ENCODE measurements around the gene SPOCD1.

The SPOCD1 gene

DNA sequence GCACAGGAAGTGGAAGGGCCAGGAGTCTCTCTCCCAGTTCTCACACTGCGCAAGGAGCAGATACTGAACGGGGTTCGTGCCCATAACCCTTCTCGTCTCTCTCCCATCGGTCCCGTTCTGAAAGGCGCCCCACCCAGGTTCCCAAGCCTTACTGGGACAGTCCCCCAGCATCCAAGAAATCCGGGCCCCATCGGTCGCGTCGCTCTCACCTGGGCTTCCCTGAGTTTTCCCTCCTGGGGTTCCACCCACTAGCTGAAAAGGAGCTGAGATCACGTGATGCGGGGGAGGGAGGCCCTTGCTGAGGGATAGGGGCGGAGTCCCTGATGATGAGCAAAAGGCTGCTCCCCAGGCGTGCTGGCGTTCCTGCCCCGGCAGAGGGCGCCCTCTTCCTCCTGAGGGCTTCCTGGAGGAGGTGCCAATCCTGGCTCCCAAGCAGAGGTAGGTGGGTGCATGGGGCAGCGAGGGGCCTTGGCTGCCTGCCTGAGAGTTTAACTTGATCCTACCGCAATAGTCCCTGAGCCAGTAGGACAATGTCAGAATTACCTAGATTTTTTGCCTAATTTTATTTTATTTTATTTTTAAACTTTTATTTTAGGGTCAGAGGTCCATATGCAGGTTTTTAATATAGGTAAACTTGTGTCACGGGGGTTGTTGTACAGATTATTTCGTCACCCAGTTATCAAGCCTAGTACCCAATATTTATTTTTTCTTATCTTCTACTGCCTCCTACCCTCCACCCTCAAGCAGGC is at the start of gene SPOCD1:
TSS of gene SPOCD1 (minus strand) at position 271 of the 749 bp plus-strand sequence. CDS start 689 bp downstream, outside the sequence.
- peak; percentile 59 to 60 for DNase-seq

DNA sequence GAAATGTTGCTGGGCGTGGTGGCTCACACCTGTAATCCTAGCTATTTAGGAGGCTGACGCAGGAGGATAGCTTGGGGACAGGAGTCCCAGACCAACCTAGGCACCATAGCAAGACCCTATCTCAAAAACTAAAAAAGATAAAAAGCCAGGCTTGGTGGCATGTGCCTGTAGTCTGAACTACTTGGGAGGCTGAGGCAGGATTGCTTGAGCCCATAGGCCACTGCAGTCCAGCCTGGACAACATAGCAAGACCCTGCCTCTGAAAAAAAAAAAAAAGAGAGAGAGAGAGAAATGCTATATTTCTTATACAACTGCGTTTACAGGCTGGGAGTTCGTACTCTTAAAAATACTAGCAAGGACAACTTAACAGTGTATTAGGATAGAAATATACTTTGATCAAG is 46.2 kb upstream of the SPOCD1 start:
- DNase-seq: no peak

DNA sequence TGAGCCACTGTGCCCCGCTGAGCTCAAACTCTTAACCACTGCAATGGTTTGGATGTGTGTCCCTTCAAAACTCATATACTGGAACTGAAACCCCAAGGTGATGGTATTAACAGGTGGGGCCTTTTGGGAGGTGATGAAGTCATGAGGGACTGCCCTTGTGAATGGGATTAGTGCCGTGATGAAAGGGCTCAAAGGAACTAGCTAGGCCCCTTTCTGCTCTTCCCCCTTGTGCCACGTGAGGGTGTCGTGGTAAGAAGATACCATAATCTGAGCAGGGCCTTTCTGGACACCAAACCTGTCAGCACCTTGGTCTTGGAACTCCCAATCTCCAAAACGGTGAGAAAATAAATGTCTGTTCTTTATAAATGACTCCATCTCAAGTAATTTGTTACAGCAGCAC is 45.5 kb upstream of the SPOCD1 start:
- DNase-seq: no peak

DNA sequence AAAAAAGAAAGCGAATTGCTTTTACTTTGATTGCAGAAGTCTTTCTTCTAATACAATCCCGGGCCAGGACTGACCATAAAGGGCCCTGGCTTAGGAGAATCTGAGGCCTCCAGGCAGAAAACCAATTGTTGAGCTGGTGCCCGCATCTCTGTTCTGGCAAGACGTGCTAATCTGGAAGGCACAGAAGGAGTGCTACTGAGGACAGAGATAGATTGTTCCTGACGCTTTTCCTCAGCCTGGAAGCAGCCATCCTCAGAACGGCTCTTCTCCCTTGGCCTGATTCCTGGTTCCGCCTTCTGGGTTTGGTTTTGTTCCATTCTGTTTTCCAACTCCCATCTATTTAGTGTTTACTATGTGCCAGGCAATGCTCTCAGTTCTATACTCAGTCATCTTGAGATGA is 44.8 kb upstream of the SPOCD1 start:
- DNase-seq: no peak

DNA sequence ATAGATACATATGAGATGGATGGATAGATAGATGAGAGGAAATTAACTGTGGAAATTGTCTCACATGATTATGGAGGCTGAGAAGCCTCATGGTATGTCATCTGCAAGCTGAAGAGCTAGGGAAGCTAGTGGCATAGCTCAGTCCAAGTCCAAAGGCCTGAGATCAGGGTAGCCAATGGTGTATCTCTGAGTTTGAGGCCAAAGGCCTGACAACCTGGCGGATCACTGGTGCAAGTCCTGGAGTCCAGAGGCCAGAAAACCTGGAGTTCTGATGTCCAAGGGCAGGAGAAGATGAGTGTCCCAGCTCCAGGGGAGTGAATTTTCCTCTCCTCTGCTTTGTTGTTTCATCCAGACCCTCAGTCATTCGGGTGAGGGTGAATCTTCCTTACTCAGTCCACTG is 43.9 kb upstream of the SPOCD1 start:
- DNase-seq: no peak

DNA sequence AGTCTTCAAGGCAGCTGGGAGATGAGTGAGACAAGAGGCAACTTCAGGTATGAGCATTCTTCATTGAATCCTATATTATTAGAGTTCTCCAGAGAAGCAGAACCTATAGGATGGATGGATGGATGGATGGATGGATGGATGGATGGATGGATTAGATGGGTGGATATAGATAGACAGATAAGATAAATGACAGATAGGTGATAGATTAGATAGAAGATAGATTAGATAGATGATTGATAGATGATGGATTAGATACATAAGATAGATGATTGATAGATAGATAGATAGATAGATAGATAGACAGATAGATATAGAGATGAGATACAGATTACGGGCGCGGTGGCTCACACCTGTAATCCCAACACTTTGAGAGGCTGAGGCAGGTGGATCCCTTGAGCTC is 43.2 kb upstream of the SPOCD1 start:
- no peak for DNase-seq

DNA sequence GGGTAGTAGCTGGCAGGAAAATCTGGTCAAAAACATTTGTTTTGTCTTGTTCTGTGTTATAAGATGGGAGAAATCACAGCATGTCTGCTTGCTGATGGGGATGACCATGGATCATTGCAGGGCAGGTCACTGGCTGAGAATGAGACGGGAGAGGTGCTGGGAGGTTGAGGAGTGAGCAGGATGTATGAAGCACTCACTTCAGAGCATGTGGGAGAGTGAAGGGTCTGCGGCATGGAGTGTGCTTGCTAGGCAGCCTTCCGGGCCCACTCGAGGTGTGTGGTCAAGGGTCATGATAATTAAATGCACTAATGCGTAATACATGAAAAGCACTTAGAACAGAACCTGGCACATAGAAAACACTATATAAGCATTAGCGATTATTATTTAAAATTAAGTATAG is 42.0 kb upstream of the SPOCD1 start:
- DNase-seq: no peak

DNA sequence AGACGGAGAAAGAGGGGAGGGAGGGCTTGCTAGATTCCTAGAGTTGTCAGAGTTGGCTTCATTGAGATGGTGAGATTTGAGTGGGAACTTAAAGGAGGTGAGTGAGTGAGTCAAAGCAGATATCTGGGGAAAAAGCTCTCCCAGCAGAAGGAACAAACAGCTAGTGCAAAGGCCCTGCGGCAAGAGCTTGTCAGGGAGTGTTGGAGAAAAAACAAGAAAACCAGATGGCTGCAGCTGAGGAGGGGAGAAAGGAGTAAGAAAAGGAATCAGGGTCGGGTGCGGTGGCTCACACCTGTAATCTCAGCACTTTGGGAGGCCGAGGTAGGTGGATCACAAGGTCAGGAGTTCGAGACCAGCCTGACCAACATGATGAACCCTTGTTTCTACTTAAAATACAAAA is 40.3 kb upstream of the SPOCD1 start:
- DNase-seq: no peak

DNA sequence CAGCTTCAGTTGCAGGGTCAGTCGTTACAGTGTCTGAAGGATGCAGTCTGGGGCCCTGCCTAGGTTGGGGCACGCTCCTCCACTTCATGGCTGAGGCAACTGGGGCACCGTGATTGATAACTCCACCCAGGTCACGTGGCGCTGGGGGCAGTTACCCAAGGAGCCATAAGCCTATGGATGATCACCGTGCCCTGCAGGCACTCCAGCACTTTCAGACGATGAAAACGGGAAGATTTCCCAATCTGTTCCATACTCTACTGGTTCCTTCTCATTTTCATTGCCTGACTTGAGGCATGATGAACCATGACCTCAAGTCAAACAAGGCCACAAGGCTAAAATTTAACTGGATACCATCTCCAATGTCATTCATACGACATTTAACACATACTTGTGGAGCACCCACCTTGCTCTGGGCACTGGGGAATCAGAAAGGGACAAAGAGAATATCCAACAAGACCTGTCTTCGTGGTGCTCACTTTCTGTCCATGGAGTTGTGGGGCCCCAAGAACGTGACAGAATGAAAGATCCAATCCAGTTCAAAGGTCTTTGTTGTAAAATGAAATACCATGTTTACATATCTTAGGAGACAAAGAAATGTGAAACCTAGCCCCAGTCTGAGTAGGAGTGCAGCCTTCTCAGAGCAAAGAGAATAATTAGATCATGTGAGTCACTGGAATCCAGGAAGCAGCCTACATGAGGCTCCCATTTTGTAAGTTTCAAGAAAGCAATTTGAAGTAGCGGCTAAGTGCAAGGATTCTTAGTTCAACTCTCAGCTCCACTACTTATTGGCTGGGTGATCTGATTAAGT is 39.4 kb upstream of the SPOCD1 start:
- no peak for DNase-seq

DNA sequence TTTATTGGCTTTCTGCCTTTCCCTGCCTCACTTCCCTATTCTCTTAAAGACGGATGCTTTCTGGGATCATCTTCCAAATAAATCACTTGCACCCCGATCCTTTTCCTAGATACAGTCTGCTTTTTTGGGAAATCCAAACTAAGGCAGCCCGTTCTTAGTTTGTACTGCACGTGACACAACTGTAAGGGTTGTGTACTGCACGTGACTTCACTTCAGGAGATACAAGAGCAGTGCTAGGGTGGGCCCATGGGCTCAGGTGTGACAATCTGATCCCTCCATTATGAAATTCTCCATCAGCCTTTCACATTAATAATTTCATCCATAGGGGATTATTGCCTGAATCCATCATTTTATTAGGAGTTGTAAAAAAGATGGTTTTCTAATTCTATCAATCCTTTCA is 33.8 kb upstream of the SPOCD1 start:
- DNase-seq: no peak

DNA sequence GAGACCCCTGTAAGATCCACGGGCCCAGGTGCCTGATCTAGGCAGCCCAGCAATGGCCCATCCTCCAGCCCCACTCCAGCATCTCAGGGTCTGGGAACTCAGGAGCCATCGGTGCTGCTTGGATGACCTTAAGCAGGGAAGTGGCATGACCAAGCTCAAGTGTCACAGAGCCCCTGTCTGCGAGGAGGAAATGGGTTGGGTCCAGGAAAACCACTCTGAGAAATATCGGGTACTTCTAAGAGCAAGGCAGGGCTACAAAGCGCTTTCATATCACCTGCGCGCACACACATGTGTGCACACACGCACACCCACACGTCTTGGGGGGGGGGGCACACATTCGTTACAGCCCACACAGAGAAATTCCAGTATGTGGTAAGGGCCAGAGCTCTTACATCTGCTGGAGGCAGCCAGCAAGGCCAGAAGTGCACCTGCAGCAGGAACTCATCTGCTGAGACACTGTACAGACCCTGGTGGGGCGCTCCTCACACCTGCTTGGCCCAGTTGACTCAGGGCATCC is 32.6 kb upstream of the SPOCD1 start:
- DNase-seq: no peak

DNA sequence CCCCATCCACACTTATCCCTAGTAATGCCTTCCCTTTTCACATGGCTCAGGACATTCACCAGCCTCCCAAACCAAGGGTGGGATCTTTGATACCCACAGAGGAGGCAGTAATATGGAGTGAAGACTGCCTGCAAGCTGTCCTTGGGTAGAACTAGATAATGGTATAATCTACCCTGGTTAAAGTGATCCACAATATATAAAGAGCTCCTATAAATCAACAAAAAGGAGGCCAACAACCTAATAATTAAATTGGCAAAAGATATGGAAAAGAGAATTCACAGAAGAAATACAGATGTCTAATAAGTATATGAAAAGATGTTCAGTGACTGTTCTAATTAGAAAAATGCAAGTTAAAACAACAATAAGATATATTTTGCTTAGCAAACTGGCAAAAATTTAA is 30.7 kb upstream of the SPOCD1 start:
- DNase-seq: no peak

DNA sequence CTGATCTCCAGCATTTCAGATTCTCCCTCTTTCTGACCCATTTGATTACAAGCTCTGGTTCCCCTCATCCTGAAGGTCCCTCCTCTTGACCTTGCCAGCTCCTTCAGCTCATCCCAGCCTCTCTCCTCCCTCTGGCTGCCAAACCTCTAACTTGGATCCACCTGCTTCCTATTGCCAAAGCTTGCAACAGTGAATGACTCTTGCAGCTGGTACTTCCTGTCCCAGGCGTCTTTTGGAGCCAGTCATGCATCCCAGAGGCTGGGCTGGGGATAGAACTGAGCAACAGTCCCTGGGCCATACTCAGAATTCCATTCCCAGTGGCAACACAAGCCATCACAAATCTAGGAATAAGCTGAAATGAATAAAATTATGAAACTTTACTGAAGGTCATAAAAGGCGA is 27.7 kb upstream of the SPOCD1 start:
- peak in 1 of 2 experiments; percentile 21 for DNase-seq

DNA sequence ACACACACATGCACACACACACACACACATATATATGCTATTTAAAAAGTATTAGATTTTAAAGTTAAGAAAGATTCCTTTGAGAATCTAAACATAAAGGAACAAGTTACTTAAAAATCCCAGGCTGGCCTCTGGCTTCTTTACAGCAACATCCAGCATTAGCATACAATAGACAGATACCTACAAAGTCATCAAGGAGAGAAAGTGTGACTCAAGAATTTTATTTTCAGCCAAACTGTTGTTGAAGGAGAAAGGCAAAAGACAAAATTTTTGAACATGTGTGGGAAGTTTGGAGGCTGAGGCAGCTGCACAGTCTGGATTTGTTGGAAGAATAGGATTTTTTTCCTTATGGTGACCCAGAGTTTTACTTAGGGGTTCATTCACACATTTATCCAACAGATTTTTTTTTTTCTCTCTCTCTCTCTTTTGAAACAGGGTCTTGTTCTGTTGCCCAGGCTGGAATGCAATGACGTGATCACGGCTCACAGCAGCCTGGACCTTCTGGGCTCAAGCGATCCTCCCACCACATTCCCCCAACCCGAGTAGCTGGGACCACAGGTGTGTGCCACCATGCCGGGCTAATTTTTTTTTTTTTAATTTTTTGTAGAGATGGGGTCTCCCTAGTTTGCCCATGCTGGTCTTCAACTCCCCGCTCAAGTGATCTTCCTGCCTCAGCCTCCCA is 24.0 kb upstream of the SPOCD1 start:
- no peak for DNase-seq

DNA sequence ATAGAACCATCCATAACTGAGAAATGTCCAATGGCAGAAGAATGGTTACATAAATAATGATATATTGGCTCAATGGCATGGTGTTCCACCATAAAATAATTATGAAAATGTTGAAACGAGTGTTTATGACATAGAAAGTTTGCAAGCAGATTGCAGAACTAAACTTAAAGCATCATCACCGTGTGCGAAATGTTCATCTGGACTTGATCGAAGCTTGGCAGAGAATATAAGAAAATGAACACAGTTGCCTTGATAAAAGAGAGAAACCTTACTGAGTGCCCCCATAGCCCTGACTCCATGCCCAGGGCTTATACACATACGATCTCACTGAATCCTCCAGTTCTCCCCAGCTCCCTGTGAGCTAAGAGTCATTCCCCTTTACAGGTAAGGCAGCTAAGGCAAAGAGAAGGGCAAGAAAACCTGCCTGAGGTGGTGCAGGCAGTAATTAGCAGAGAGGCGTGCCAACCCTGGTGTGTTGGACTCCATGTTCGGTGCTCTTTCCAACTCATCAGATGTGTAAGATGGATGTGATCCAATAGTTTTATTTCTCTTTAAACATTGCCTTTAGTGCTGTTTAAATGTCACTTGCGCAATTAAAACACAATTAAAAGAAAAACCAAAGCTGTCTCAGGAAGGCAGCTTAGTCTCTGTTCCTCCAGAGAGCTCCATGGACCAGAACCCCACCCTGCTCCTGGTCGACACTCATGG is 21.8 kb upstream of the SPOCD1 start:
- no peak for DNase-seq

DNA sequence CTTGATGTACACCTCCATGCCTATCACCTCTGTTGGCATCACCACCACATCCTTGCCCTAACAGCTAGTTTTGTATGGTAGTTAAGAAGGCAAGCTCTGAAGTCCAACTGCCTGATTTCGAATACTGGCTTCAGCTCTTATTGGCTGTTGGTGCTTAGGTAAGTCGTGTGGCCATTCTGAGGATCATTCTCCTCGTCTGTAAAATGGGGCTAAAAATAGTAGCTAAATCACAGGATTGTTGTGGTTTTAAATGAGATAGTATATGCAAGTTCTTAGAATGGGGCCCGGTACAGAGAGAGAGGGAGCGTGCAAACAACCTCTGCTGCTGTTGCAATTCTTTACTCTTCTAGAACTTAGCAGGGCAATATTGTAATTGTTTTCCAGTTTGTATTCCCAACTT is 20.8 kb upstream of the SPOCD1 start:
- no peak for DNase-seq

DNA sequence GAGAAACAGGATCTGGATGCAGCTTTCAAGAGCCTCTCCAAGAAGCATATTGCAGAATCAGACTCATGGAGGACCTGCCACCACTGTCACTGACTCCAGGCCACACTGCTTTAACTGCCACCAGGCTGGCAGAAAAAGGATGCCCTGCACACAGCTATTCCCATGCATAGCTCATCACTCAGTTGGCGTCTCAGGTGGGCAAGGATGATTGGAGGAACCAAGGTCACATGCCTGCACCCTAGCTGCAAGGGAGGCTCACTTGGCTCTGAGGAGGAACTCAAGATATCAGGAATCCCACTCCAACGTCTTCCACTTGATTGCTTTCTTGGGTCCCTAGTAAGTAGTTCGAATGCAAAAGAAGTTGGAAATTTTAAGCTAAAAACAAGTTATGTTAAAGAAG is 19.6 kb upstream of the SPOCD1 start:
- no peak for DNase-seq

DNA sequence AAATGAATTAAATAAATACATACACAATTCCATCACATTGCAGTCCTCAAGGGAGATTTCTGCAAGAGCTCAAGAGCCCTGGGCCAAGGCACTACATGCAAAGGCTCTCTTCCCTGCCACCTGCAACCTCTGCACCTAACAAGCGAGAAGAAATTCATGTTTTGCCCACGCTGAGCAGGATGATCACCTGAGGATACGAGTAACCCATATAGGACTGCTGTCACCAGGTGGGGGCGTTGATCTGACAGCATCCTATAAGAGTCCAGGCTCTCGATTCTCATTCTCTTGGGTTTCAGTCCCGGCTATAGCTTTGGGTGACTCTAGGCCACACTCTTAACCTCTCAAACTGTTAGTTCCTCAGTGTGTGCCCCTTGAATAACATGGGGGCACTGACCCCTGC is 18.7 kb upstream of the SPOCD1 start:
- DNase-seq: no peak

DNA sequence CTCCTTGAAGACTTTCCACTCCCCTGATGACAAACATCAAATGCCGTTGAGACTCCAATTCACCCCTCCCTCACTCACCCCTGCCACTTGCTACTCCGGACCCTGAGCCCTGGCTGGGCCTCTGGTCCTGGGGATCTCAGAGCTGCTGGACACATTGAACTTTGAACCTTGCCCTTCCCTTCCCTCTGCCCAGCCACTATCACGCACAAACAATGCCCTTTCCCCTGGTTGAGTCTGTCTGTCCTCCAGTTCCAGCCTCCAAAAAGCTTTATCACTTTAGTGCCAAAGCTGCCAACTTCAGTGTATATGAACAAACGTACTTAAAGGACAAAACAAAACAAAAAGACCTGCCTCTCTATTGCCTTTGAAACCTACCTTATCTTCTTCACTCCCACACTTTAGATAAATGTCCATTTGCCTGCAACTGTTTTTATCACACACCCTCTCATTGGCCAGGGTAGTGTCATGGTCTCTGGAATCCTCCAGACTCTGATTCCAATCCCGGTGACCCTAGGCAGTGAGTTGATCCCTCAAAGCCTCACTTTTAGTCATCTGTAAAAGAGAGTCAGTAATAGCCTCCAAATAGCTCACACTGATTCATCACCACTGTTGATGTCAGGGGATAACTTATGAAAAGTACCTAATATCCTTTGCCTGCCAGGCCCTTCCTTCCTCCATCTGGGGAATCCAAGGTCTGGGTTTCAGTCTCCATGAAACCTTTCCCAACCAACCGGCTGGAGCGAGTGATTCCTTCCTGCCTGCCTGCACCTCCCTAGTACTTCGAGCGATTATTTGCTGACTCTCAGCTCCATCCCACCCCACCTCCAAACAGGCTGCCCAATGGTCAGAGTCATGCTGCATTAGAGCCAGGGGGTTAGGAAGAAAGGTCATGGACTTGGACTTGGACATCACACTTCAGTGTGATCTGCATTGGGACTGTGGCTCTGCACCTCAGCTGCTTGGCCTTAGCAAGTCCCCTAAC is 15.9 kb upstream of the SPOCD1 start:
- no peak for DNase-seq

DNA sequence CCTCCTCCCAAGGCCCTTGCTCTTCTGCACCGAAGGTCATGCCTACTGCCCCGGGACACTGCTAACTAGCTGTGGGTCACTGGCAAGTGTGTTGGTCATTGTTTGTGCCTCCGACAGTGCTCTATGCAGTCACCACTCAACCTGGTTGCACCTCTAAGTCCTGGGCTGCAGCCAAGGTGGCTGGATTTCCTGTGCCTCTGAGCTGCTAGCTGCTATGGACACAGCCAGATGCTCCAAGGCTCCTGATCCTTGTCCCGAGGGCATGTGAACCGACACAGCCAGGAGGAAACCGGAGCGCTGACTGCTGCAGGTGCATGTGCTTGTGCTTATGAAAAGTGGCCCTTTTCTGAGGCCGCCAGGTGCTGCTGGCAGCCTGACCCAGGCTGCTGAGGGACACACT is 14.7 kb upstream of the SPOCD1 start:
- DNase-seq: no peak

DNA sequence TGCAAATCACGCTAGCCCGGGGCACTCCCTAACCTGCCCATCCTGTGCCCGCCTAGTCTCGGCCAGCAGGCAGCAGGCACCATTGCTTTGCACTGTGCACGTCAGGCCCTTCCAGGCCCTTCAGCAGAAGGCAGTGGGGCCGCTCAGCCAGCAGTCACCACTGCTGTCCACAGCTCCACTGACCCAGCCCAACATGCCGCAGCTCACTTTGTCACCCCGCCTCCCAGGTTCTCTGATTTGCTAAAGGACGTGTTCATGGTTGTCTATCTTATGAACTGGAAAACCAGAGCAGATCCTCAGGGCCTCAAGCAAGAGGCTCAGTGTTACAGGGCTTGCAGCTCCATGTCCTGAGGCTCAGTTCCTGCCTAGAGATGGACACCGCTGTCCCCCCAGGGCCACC is 14.2 kb upstream of the SPOCD1 start:
- DNase-seq: no peak
